ENCODE data around the gene FLNC. TPM values are rescaled to one million over a fixed set of nuclear protein-coding genes. Genes with fewer than 3 reads are reported as not detected.
A peak's percentile ranks its signal among the peaks of the same experiment; 100 is the strongest.

Gene FLNC
- total RNA-seq, 4 donors from 2014 or later: 4.2 to 23.1 (median 6.5) TPM

- Histone ChIP-seq H3K36me3 (no peaks in the 10 kb centered on the region), H3K4me3 (no peak overlapping the region), H3K9me3 (no peaks in the 10 kb centered on the region), H3K27me3 (no peaks in the 10 kb centered on the region), H3K27ac (no peak overlapping the region), H3K4me1 (peaks cover 0 to 31% (median 1%) of the 10 kb centered on the region in 4 donors)
- peak in 1 of 3 donors; percentile 34 for DNase-seq
- TF ChIP-seq CTCF (IDR thresholded peaks at IDR 0.05) (no peak), POLR2A (IDR thresholded peaks at IDR 0.05) (no peak)
Observed at GRCh38 chr7:128878226-128879105, 48.3 kb downstream of the FLNC start.

GRCh38 chr7:128879461-128879938, 49.3 kb downstream of the FLNC start:
- peak in 1 of 3 donors; percentile 16 for DNase-seq
- Histone ChIP-seq H3K4me3 (no peak overlapping the region), H3K27ac (no peak overlapping the region), H3K36me3 (no peaks in the 10 kb centered on the region), H3K27me3 (no peaks in the 10 kb centered on the region), H3K9me3 (no peaks in the 10 kb centered on the region), H3K4me1 (peaks cover 0 to 37% (median 3%) of the 10 kb centered on the region in 4 donors)
- TF ChIP-seq POLR2A (IDR thresholded peaks at IDR 0.05) (no peak), CTCF (IDR thresholded peaks at IDR 0.05) (no peak)

GRCh38 chr7:128879939-128880746, 49.9 kb downstream of the FLNC start:
- Histone ChIP-seq H3K27me3 (no peaks in the 10 kb centered on the region), H3K9me3 (no peaks in the 10 kb centered on the region), H3K4me1 (peaks cover 0 to 34% (median 3%) of the 10 kb centered on the region in 4 donors), H3K4me3 (no peak overlapping the region), H3K27ac (no peak overlapping the region), H3K36me3 (no peaks in the 10 kb centered on the region)
- peak in 2 of 3 donors; percentile 73 to 81 for DNase-seq
- TF ChIP-seq POLR2A (IDR thresholded peaks at IDR 0.05) (no peak), CTCF (IDR thresholded peaks at IDR 0.05) (peak in 4 of 6 experiments; percentile 57 to 87 (median 84))

GRCh38 chr7:128880791-128881457, 50.7 kb downstream of the FLNC start:
- no peak for DNase-seq
- TF ChIP-seq POLR2A (IDR thresholded peaks at IDR 0.05): no peak
- TF ChIP-seq CTCF (IDR thresholded peaks at IDR 0.05): no peak
- H3K9me3 ChIP-seq: no peaks in the 10 kb centered on the region

GRCh38 chr7:128881458-128882125, 51.4 kb downstream of the FLNC start:
- no peak overlapping the region for H3K4me3 ChIP-seq
- H3K9me3 ChIP-seq: no peaks in the 10 kb centered on the region
- no peak overlapping the region for H3K27ac ChIP-seq
- no peak for TF ChIP-seq POLR2A (IDR thresholded peaks at IDR 0.05)
- TF ChIP-seq CTCF (IDR thresholded peaks at IDR 0.05): no peak
- no peaks in the 10 kb centered on the region for H3K27me3 ChIP-seq
- no peaks in the 10 kb centered on the region for H3K36me3 ChIP-seq
- peaks cover 0 to 22% (median 3%) of the 10 kb centered on the region in 4 donors for H3K4me1 ChIP-seq
- DNase-seq: no peak

More at GRCh38 chr7:128880791-128881457, 50.7 kb downstream of the FLNC start:
- peaks cover 0 to 27% (median 3%) of the 10 kb centered on the region in 4 donors for H3K4me1 ChIP-seq
- no peaks in the 10 kb centered on the region for H3K36me3 ChIP-seq
- no peak overlapping the region for H3K4me3 ChIP-seq
- H3K27me3 ChIP-seq: no peaks in the 10 kb centered on the region
- H3K27ac ChIP-seq: no peak overlapping the region
